ENCODE results near the gene DCP1A.
A peak's percentile ranks its signal among the peaks of the same experiment; 100 is the strongest.

The DCP1A gene

GRCh38 chr3:53236112-53236841 is 111.1 kb downstream of the DCP1A start:
- H3K27ac ChIP-seq (ENCODE audit: low read depth, low read length) = peak overlapping the region; percentile 82
- H3K4me3 ChIP-seq (ENCODE audit: low read depth, low read length) = no peak overlapping the region
- no peaks in the 10 kb centered on the region for H3K9me3 ChIP-seq (ENCODE audit: control insufficient read depth, insufficient read depth, low read depth, low read length)
- H3K9ac ChIP-seq (ENCODE audit: low read length) = peak overlapping the region; percentile 46
- H3K27me3 ChIP-seq (ENCODE audit: control insufficient read depth, insufficient read depth, low read length) = no peaks in the 10 kb centered on the region
- H3K4me1 ChIP-seq (ENCODE audit: control insufficient read depth, insufficient read depth, low read length) = peaks cover 12% of the 10 kb centered on the region
- peaks cover 99% of the 10 kb centered on the region for H3K36me3 ChIP-seq (ENCODE audit: control insufficient read depth, insufficient read depth, low read length)

- Histone ChIP-seq H3K27me3 (ENCODE audit: control insufficient read depth, insufficient read depth, low read length) (no peaks in the 10 kb centered on the region), H3K9ac (ENCODE audit: low read length) (peak overlapping the region; percentile 46), H3K36me3 (ENCODE audit: control insufficient read depth, insufficient read depth, low read length) (peaks cover 99% of the 10 kb centered on the region), H3K27ac (ENCODE audit: low read depth, low read length) (peak overlapping the region; percentile 82; the same call in 1 of the 2 replicates), H3K4me1 (ENCODE audit: control insufficient read depth, insufficient read depth, low read length) (peaks cover 12% of the 10 kb centered on the region), H3K4me3 (ENCODE audit: low read depth, low read length) (no peak overlapping the region), H3K9me3 (ENCODE audit: control insufficient read depth, insufficient read depth, low read depth, low read length) (no peaks in the 10 kb centered on the region)
Observed at GRCh38 chr3:53235545-53235944, 111.8 kb downstream of the DCP1A start.

- no peak overlapping the region for H3K4me3 ChIP-seq (ENCODE audit: low read depth, low read length)
- no peaks in the 10 kb centered on the region for H3K27me3 ChIP-seq (ENCODE audit: control insufficient read depth, insufficient read depth, low read length)
- peaks cover 12% of the 10 kb centered on the region for H3K4me1 ChIP-seq (ENCODE audit: control insufficient read depth, insufficient read depth, low read length)
- H3K9me3 ChIP-seq (ENCODE audit: control insufficient read depth, insufficient read depth, low read depth, low read length) = no peaks in the 10 kb centered on the region
- no peak overlapping the region for H3K27ac ChIP-seq (ENCODE audit: low read depth, low read length)
- no peak overlapping the region for H3K9ac ChIP-seq (ENCODE audit: low read length)
- H3K36me3 ChIP-seq (ENCODE audit: control insufficient read depth, insufficient read depth, low read length) = peaks cover 99% of the 10 kb centered on the region
Observed at GRCh38 chr3:53234841-53235232, 112.5 kb downstream of the DCP1A start.

- Histone ChIP-seq H3K36me3 (ENCODE audit: control insufficient read depth, insufficient read depth, low read length) (peaks cover 99% of the 10 kb centered on the region), H3K9ac (ENCODE audit: low read length) (no peak overlapping the region), H3K4me3 (ENCODE audit: low read depth, low read length) (no peak overlapping the region)
Observed at GRCh38 chr3:53234130-53234840, 113.1 kb downstream of the DCP1A start.

More at GRCh38 chr3:53234130-53234840, 113.1 kb downstream of the DCP1A start:
- no peaks in the 10 kb centered on the region for H3K27me3 ChIP-seq (ENCODE audit: control insufficient read depth, insufficient read depth, low read length)
- no peaks in the 10 kb centered on the region for H3K9me3 ChIP-seq (ENCODE audit: control insufficient read depth, insufficient read depth, low read depth, low read length)
- peaks cover 12% of the 10 kb centered on the region for H3K4me1 ChIP-seq (ENCODE audit: control insufficient read depth, insufficient read depth, low read length)
- H3K27ac ChIP-seq (ENCODE audit: low read depth, low read length) = no peak overlapping the region

Data from HUES6 (cell line).